GM04504 (cell line): Measurements from ENCODE around the gene SLC41A3.

ENCODE experiments used
- DNase-seq: peaks from one replicate; pipeline ENCODE4 v3.0.0-alpha.2; 2012; ENCODE audit warnings: low read depth

SLC41A3 gene

DNA sequence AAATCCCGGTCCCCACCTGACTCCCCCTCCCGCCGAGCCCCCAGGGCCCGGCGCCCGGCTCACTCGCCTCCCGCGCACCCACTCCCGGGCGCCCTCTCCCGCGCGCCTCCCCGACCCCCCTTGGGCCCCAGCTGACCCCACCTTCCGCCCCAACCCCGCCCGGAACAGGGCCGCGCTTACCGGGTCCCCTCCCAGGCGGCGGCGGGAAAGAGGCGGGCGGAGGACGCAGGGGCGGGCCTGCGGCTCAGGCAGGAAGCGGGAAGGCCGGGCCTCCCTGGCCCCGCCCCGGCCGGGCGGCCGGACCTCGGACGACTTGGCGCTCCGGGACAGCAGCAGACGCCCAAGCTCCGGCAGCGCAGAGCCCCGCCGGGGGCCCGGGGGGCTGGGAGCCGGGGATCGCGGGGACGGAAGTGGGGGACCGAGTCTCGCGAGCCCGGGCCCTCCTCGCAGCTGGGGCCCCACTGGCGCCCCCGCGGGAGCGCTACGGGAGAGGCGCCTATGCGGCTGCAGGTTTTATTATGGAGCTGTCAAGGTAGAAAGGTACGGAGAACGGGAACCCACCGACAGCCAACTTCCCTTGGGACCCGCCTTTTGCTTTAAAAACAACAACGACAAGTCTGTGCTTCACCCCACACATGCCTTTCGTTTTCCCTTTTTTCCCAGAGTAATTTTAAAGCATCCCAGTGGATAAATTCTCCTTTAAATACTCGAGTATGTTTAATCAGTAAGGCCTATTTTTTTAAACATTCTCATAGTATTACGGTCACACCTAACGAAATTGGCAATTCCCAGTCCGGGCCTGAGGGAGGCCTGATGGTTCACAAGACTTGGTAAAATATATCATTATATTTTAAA, at the start of gene SLC41A3:
Gene SLC41A3, minus strand, starts transcription at position 212 of the 855 bp plus-strand sequence. CDS start 15,905 bp downstream, outside the sequence.
- DNase-seq, result peak; percentile 54

GRCh38 chr3:126133606-126134005, 49.7 kb upstream of the SLC41A3 start:
- DNase-seq, result no peak

GRCh38 chr3:126132751-126133511, 49.0 kb upstream of the SLC41A3 start:
- no peak for DNase-seq

- DNase-seq, result no peak
These were observed 48.2 kb upstream of the SLC41A3 start for GRCh38 chr3:126131881-126132750.

DNA sequence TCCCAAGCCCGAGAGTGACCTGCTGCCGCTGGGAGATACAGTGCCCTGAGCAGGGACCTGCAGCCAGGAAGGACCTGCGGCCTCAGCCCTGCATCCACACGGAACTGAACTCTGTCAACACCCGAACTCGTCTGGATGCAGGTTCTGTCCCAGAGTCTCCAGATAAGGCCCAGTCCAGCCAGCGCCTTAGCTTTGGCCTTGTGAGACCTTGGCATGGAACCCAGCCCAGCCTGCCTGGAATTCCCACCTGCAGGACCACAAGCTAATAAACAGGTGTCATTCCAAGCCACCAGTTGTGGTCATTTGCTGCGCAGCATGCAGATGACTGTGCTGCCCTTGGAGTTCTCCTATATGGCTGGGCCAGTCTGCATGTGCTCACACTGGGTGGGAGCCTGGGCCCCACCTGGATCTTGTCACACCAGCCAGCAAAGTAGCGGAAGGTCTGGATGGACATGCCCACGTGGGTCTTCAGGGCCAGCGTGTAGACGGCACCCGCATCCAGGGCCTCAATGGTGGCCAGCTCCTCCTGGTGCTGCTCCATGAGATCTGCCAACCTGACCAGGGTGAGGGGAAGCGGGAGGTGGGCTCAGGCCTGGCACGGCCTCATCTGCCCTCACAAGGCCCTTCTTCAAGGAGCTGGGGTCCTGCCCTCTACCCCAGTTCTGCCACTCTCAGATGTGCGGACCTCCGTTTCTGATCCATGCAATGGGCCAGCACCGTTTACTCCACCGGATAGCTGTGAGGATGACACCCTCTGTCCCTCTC, 47.2 kb upstream of the SLC41A3 start:
- no peak for DNase-seq

DNA sequence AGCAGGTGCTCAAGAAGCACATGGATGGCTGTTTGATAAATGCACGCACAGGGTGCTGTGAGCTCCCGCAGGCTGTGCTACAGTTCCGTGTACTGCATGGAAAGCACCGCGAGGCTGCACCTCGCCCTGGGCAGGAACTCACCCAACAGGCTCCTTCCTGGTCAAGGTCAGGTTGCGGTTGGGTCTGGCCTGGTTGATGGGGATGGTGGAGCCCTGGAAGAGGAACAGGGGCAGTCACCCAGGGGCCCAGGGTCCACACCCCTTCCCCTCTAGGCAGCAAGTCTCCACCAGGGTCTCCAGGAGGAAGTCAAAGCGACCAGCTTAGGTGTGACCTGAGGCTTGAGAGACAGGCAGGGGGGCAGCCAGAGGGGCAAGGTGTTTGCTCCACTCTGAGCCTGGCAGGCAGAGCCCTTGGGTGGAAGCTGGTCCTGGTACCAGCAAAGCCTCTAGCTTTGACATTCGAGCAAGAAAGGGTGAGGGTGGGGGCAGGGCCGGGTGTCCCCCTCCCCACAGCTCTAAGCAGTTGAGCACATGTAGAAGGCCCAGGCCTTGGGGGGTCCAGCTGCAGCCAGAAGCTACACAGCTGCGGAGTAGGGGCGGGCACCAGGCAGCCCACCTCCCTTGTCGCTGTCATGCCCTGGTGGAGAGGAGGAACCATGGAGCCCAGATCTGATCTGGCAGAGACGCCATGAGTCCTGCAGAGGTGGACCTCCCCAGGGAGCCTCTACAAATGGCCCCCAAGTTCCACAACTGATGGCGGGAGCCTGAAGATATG, 46.3 kb upstream of the SLC41A3 start:
- no peak for DNase-seq

DNA sequence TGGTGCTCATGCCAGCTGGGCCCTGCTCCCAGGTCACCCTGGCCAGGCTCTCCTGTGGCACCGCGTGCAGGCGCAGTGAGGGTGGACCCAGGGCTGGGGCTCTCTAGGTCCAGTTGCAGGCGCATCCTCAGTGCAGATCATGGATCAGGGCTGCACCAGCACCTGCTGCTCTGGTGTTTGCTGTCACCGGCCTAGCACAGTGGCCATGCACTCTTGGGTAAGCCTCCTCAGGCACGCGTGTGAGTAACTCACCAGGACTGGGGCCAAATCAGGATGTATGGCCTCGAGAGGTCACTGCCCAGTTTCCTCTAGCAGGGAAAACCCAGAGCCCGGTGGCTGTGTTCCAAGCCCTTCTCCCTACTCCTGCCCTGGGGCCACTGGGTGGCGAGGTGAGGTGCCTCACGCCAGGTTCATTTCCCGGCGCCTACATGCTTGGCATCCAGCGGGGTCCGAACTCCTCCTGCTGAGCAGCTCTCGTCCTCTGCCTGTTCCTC, 45.5 kb upstream of the SLC41A3 start:
- DNase-seq, result no peak

DNA sequence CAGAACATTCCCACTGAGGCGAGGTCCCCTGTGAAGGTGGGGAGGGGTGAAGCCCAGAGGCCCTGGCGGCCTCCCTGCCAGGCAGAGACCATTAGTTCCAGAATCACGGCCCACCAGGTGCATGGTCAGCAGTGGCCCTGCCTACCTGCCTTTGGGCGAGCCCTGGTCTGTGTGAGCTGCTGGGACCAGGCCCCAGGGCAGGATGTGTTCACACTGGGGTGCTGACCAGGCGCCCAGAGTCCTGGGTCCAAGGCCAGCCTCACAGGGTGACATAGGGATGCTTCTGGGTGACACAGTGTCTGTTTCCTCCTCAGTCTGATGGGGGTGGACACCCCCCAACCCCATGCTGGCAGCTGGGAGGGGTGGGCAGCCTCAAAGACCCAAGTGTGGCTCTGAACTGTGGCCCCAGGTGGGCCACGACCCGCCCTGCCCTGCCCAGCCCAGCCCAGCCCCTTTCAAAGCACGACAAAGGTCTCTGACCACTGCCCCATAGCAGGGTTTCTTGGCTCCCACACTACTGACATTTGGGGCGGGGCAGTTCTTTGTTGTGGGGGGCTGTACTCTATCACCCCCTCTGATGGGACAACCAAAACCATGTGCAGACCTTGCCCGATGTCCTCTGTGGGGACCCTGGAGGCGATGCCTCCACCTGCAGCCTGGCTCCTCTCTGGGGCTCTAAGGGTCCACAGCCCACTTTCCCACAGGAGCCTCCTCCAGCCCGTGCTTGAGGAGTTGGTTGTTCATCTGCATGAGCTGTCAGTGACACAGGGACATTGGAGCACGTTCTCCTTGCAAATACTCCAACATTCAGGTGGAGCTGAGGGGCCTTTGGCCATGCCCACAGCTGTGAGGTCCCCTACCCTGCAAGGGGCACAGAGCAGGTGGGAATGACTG, 44.8 kb upstream of the SLC41A3 start:
- DNase-seq, result no peak

DNA sequence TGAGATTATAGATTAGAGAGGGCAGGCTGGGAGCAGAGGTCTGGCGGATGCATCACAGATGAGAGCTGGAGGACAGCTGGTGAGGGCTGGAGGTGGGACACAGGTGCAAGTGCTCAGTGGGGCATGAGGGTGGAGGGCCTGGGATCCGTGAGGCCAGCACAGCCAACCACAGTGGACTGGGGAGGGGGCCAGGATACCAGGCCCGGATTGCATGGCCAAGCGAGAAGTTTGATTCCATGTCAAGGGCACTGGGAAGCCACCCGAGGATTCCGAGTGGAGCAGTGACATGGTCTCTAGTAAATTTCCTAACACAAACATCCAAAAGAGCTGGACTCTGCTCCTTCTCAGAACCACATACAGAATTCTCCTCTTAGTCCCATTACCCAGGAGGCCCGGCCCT, 44.0 kb upstream of the SLC41A3 start:
- DNase-seq, result no peak

- no peak for DNase-seq
These were observed 43.5 kb upstream of the SLC41A3 start for GRCh38 chr3:126127452-126127851.

DNA sequence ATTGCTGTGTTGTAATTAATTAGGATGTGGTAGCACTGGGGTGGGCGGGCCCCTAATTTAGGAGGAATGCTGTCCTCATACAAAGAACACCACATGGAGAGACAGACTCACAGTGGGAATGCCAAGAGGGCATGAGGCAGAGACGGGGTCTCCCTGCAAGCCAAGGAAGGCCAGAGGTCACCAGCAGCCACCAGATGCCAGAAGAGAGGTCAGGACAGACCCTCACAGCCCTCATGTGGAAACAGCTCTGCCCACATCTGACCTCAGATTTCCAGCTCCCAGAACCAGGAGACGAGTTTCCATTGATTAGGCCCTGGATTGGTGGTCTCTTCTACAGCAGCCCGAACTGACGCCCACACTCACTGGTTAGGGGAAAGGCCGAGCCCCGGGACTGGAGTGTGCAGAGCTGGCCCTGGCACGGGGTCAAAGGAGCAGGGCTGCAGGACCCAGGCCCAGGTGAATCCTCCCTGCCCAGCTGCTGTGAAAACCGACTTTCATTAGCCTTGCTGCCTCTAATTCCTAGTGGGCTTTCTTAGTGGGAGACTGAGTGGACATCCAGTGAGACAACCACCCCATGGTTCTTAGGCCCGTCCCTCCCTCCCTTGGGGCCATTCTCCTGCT, 43.0 kb upstream of the SLC41A3 start:
- DNase-seq, result no peak

- no peak for DNase-seq
These were observed 42.4 kb upstream of the SLC41A3 start for GRCh38 chr3:126126286-126126685.

GRCh38 chr3:126125781-126126251, 41.9 kb upstream of the SLC41A3 start:
- no peak for DNase-seq

DNA sequence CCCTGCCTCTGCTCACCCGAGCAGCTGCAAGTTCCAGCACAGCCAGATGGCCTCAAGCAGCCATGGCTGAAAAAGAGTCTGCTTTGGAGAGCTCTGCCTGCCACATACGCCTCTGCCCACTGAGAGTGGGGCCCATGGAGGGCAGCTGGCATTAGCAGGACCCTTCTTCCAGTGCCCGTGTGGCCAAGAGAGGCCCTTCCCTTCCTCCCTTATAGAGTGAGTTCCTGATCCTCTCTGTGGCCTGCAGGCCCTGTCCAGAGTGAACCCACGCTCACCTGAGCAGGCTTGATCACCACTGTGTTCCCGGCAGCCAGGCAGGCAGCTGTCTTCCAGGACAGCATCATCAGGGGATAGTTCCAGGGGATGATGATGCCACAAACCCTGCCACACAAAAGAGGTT, 41.4 kb upstream of the SLC41A3 start:
- no peak for DNase-seq

DNA sequence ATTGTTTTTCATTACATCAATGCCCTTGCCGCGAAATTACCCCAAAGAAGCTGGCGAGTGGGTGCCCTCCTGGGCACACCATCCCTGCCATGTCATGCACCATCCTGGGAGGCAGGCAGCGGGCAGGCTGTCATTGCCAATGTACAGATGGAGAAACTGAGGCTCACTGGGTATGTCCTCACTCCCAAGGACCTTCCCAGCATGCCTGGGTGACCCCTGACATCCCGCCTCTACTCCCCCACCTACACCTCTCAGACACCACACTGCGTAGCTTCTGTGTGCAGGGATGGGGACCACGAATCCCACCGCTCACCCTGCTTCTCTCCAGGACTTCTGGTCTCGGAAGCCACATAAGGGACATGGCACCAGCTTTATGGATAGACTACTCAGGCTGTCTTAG, 41.0 kb upstream of the SLC41A3 start:
- DNase-seq, result no peak

- DNase-seq, result no peak
These were observed 40.4 kb upstream of the SLC41A3 start for GRCh38 chr3:126124148-126124868.

DNA sequence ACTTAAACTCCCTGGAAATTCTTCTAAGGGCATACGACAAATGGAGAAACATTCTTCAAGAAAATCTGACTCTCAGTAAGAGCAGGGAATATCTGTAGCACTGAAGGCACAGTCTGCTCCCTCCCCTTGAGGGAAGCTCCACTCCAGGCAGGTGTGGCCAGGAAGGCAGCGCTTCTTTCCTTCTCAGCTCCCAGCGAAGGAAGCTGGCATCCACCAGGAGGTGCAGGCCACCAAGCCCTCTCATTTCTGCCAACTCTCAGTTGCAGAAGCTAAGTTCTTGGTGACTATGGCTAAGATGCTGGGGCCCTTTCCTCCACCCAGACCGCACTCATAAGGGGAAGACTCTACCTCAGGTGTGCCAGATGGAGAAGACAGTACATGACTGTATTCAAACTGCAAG, 37.7 kb upstream of the SLC41A3 start:
- no peak for DNase-seq

- no peak for DNase-seq
These were observed 37.1 kb upstream of the SLC41A3 start for GRCh38 chr3:126121074-126121473.
